ENCODE results near the gene PDE6C.

Gene PDE6C

GRCh38 chr10:93680412-93681047 is 68.2 kb downstream of the PDE6C start:
- TF ChIP-seq YY1 (IDR thresholded peaks at IDR 0.05; ENCODE audit: low read depth), result no peak
- peak; percentile 79 for TF ChIP-seq RAD21 (IDR thresholded peaks at IDR 0.05; ENCODE audit: low read depth)

GRCh38 chr10:93687737-93688136 is 75.4 kb downstream of the PDE6C start:
- TF ChIP-seq REST (IDR thresholded peaks at IDR 0.05; ENCODE audit: low read depth) (no peak), RAD21 (IDR thresholded peaks at IDR 0.05; ENCODE audit: low read depth) (no peak), TAF1 (IDR thresholded peaks at IDR 0.05; ENCODE audit: low read depth) (no peak), MAX (IDR thresholded peaks at IDR 0.05) (no peak), TCF12 (IDR thresholded peaks at IDR 0.05; ENCODE audit: low read depth) (no peak), CEBPB (IDR thresholded peaks at IDR 0.05) (no peak), USF1 (IDR thresholded peaks at IDR 0.05) (no peak)

- no peak for TF ChIP-seq NFIC (IDR thresholded peaks at IDR 0.05)
- TF ChIP-seq YY1 (IDR thresholded peaks at IDR 0.05; ENCODE audit: low read depth), result no peak
- TF ChIP-seq EP300 (IDR thresholded peaks at IDR 0.05; ENCODE audit: borderline replicate concordance), result no peak
- peak; percentile 60 for TF ChIP-seq USF1 (IDR thresholded peaks at IDR 0.05)
- no peak for TF ChIP-seq REST (IDR thresholded peaks at IDR 0.05; ENCODE audit: low read depth)
- no peak for TF ChIP-seq RAD21 (IDR thresholded peaks at IDR 0.05; ENCODE audit: low read depth)
Observed at GRCh38 chr10:93695740-93696139, 83.4 kb downstream of the PDE6C start.

- no peak for TF ChIP-seq REST (IDR thresholded peaks at IDR 0.05; ENCODE audit: low read depth)
- no peak for TF ChIP-seq ZBTB7A (IDR thresholded peaks at IDR 0.05; ENCODE audit: low read depth)
- TF ChIP-seq TCF12 (IDR thresholded peaks at IDR 0.05; ENCODE audit: low read depth), result no peak
- no peak for TF ChIP-seq CEBPB (IDR thresholded peaks at IDR 0.05)
- TF ChIP-seq USF1 (IDR thresholded peaks at IDR 0.05), result no peak
- TF ChIP-seq TEAD4 (IDR thresholded peaks at IDR 0.05), result no peak
- no peak for TF ChIP-seq NFIC (IDR thresholded peaks at IDR 0.05)
- no peak for TF ChIP-seq RAD21 (IDR thresholded peaks at IDR 0.05; ENCODE audit: low read depth)
- TF ChIP-seq EGR1 (IDR thresholded peaks at IDR 0.05), result no peak
- TF ChIP-seq YY1 (IDR thresholded peaks at IDR 0.05; ENCODE audit: low read depth), result no peak
- no peak for TF ChIP-seq FOXM1 (IDR thresholded peaks at IDR 0.05; ENCODE audit: borderline replicate concordance, low read depth)
Observed at GRCh38 chr10:93697207-93697606, 84.9 kb downstream of the PDE6C start.

GRCh38 chr10:93701866-93702209 is 89.5 kb downstream of the PDE6C start:
- no peak for TF ChIP-seq TAF1 (IDR thresholded peaks at IDR 0.05; ENCODE audit: low read depth)
- no peak for TF ChIP-seq CREB1 (IDR thresholded peaks at IDR 0.05; ENCODE audit: low read depth)
- TF ChIP-seq CEBPB (IDR thresholded peaks at IDR 0.05), result no peak
- TF ChIP-seq EGR1 (IDR thresholded peaks at IDR 0.05), result no peak
- TF ChIP-seq NFIC (IDR thresholded peaks at IDR 0.05), result no peak
- no peak for TF ChIP-seq USF1 (IDR thresholded peaks at IDR 0.05)
- no peak for TF ChIP-seq REST (IDR thresholded peaks at IDR 0.05; ENCODE audit: low read depth)
- no peak for TF ChIP-seq TEAD4 (IDR thresholded peaks at IDR 0.05)
- TF ChIP-seq FOXM1 (IDR thresholded peaks at IDR 0.05; ENCODE audit: borderline replicate concordance, low read depth), result no peak
- no peak for TF ChIP-seq TCF12 (IDR thresholded peaks at IDR 0.05; ENCODE audit: low read depth)
- no peak for TF ChIP-seq EP300 (IDR thresholded peaks at IDR 0.05; ENCODE audit: borderline replicate concordance)
- no peak for TF ChIP-seq MAX (IDR thresholded peaks at IDR 0.05)
- no peak for TF ChIP-seq RAD21 (IDR thresholded peaks at IDR 0.05; ENCODE audit: low read depth)
- TF ChIP-seq ZBTB7A (IDR thresholded peaks at IDR 0.05; ENCODE audit: low read depth), result no peak

Data from Ishikawa (cell line).